Thoracic aorta (tissue), 2 donors: ENCODE data around the gene ARHGAP6. TPM values are rescaled to one million over a fixed set of nuclear protein-coding genes. Genes with fewer than 3 reads are reported as not detected.

Source experiments
- ATAC-seq: fragments of 150-250 bp; one replicate; pipeline ENCODE4 v1.8.0; 2017; ENCODE audit warnings: low read depth; ENCODE audit not compliant: insufficient number of reproducible peaks, low FRiP score
- DNase-seq: peaks from one replicate; pipeline ENCODE4 v3.0.0-alpha.2; 2020; ENCODE audit warnings: low spot score
- H3K27ac ChIP-seq, 2 donors: fragments of 200-600 bp; sonication (generic); 1 replicate in 1 of 2; 2 replicates in 1 of 2; pipeline ENCODE4 v1.5.1; 2016; ENCODE audit warnings: mild to moderate bottlenecking in 2 of 2, moderate library complexity in 2 of 2
- H3K27me3 ChIP-seq: fragments of 200-600 bp; sonication (generic); replicated peaks from 2 replicates; pipeline ENCODE4 v1.6.0; 2016; ENCODE audit warnings: mild to moderate bottlenecking; ENCODE audit not compliant: insufficient read depth
- H3K36me3 ChIP-seq: fragments of 200-600 bp; sonication (generic); one replicate; pipeline ENCODE4 v1.5.1; 2016
- H3K4me1 ChIP-seq, 2 donors: fragments of 200-600 bp; sonication (generic); 1 replicate in 1 of 2; 2 replicates in 1 of 2; pipeline versions ENCODE4 v1.5.1 to v1.6.0; 2016; ENCODE audit warnings: low read depth in 2 of 2, mild to moderate bottlenecking in 1 of 2; ENCODE audit not compliant: control insufficient read depth in 1 of 2
- H3K4me3 ChIP-seq: fragments of 200-600 bp; sonication (generic); 2 replicates; pipeline ENCODE4 v1.5.1; 2016; ENCODE audit warnings: mild to moderate bottlenecking
- H3K9me3 ChIP-seq: fragments of 200-600 bp; sonication (generic); 2 replicates; pipeline ENCODE4 v1.5.1; 2016
- total RNA-seq, 2 donors: library from RNA; depleted of rRNA; stranded (reverse); fragments of >200 nt; gene quantifications; one replicate each; pipeline versions ENCODE4 v1.1.0 to v1.2.3, GENCODE V29; 2016
- TF ChIP-seq, protein P1 (sequence below): fragments of 200-600 bp; sonication (generic); IDR thresholded peaks from one replicate; pipeline ENCODE4 v1.5.1; 2019; ENCODE audit warnings: antibody characterized with exemption

ARHGAP6 gene
- total RNA-seq, 2 donors from 2014 or later, result 14.6 to 22.3 TPM

DNA sequence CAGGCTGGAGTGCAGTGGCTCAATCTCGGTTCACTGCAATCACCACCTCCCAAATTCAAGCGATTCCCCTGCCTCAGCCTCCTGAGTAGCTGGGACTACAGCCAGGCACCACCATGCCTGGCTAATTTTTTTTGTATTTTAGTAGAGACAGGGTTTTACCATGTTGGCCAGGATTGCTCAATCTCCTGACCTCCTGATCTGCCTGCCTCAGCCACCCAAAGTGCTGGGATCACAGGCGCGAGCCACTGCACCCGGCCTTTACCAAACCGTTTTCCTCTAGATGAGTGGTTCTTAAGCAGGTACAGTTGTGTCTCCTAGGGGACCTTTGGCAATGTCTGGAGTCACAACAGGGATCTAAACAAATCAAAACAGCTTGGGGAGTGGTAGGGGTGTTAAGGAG lies 360.9 kb downstream of the ARHGAP6 start:
- peaks cover 0 to 5% of the 10 kb centered on the region in 2 donors for H3K4me1 ChIP-seq
- ATAC-seq, result no peak

DNA sequence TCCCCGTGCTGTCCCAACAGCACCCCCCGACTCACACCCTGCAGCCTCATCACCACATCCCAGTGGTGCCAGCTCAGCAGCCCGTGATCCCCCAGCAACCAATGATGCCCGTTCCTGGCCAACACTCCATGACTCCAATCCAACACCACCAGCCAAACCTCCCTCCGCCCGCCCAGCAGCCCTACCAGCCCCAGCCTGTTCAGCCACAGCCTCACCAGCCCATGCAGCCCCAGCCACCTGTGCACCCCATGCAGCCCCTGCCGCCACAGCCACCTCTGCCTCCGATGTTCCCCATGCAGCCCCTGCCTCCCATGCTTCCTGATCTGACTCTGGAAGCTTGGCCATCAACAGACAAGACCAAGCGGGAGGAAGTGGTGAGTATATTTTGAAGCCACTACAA lies 367.1 kb downstream of the ARHGAP6 start:
- Histone ChIP-seq H3K9me3 (no peaks in the 10 kb centered on the region), H3K4me1 (no peaks in the 10 kb centered on the region), H3K27me3 (no peaks in the 10 kb centered on the region), H3K36me3 (no peaks in the 10 kb centered on the region), H3K27ac (no peak overlapping the region), H3K4me3 (no peak overlapping the region)
- DNase-seq (no peak), ATAC-seq (no peak)
- TF ChIP-seq, protein P1, sequence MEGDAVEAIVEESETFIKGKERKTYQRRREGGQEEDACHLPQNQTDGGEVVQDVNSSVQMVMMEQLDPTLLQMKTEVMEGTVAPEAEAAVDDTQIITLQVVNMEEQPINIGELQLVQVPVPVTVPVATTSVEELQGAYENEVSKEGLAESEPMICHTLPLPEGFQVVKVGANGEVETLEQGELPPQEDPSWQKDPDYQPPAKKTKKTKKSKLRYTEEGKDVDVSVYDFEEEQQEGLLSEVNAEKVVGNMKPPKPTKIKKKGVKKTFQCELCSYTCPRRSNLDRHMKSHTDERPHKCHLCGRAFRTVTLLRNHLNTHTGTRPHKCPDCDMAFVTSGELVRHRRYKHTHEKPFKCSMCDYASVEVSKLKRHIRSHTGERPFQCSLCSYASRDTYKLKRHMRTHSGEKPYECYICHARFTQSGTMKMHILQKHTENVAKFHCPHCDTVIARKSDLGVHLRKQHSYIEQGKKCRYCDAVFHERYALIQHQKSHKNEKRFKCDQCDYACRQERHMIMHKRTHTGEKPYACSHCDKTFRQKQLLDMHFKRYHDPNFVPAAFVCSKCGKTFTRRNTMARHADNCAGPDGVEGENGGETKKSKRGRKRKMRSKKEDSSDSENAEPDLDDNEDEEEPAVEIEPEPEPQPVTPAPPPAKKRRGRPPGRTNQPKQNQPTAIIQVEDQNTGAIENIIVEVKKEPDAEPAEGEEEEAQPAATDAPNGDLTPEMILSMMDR, result no peak

More for the DNA sequence above, 360.9 kb downstream of the ARHGAP6 start:
- no peak for DNase-seq
- H3K9me3 ChIP-seq, result no peaks in the 10 kb centered on the region
- no peaks in the 10 kb centered on the region for H3K36me3 ChIP-seq
- H3K27ac ChIP-seq, result no peak overlapping the region
- TF ChIP-seq, protein P1, result no peak
- H3K27me3 ChIP-seq, result no peaks in the 10 kb centered on the region
- H3K4me3 ChIP-seq, result no peak overlapping the region

DNA sequence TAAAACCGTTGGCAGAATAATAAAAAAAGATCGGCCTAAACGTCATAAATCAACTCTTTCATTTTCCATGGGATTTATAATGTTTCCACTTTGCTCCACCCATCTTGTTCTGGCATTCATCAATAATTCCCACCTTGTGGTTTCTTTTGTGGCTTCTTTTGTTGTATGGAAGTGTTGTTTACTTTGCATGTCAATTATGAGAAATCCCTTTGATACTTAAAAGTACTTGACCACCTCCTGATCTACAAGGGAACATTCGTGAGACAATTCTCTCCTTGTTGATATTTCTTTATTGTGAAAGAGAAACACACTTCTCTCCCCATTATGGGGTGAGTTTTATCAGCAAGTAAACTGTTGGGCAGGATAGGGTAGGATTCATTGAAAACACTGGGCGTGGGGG lies 369.7 kb downstream of the ARHGAP6 start:
- Histone ChIP-seq H3K4me1 (no peaks in the 10 kb centered on the region), H3K9me3 (no peaks in the 10 kb centered on the region), H3K36me3 (no peaks in the 10 kb centered on the region), H3K27me3 (no peaks in the 10 kb centered on the region), H3K4me3 (no peak overlapping the region), H3K27ac (no peak overlapping the region)
- TF ChIP-seq, protein P1, result no peak
- DNase-seq (no peak), ATAC-seq (no peak)

DNA sequence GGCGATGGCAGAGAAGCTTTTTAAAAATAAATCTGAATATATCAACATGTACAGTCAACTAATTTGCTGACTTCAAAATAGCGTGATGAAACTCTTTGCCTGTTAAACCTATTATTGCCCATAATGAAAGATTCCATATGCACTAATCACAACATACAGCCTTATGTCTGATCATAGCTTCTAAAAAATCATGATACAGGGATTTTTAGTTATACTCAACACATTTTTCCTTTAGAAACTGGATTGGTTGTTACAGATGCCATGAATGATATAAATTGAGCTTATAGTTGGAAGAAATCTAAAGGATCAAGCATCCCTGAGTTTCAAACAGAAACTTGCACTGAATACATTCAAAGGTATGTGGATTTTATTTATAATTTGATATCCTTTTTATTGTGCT lies 372.6 kb downstream of the ARHGAP6 start, which contains the start of gene AMELX:
Gene AMELX, plus strand, starts transcription at position 301 of the 400 bp plus-strand sequence. CDS start 1,376 bp downstream, outside the sequence.
- no peaks in the 10 kb centered on the region for H3K36me3 ChIP-seq
- DNase-seq (no peak), ATAC-seq (no peak)
- H3K27me3 ChIP-seq, result no peaks in the 10 kb centered on the region
- H3K9me3 ChIP-seq, result no peaks in the 10 kb centered on the region
- H3K4me3 ChIP-seq, result no peak within 1 kb of the TSS
- H3K4me1 ChIP-seq, result no peaks in the 10 kb centered on the region
- no peak within 1 kb of the TSS for H3K27ac ChIP-seq
- TF ChIP-seq, protein P1, result no peak

DNA sequence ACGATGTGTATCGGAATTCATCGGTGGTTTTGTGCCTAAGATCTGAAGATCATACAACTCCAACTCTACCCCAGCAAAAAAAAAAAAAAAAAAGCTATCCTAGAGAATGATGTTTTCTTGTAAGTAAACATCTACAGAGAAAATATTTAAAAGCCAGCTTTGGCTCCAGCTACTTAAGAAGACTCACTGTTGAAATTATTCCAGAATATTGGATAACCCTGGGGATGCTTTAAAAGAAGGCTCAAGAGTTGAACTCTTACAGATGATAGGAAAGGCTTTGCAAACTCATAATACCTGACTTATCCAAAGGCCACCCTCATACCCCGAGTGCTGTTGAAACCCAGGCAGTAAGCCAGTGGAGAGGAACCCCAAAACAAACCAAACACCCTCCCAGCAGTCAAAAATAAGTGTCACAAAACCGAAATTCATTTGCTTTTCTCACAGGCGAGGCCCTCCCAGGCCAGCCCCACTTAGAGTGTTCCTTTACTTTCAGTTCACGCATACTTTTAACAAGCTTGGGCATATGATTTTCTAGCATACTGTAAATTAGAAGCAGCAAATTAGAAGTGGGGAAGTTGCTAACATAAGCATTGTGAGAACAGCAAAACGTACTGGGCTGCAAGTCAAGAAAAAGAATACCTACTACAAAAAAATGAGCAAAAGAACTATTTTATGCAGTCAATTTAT lies 375.2 kb downstream of the ARHGAP6 start:
- Histone ChIP-seq H3K27ac (no peak overlapping the region), H3K4me3 (no peak overlapping the region), H3K9me3 (no peaks in the 10 kb centered on the region), H3K4me1 (no peaks in the 10 kb centered on the region), H3K27me3 (no peaks in the 10 kb centered on the region), H3K36me3 (no peaks in the 10 kb centered on the region)
- no peak for ATAC-seq
- no peak for DNase-seq
- TF ChIP-seq, protein P1, result no peak
